NCI-H774 (cell line): ENCODE results near the gene TMEM181.
"Not testable (repeated sequence)": the region's sequence is repeated elsewhere in the genome, so short reads cannot be mapped to it uniquely, and the experiment has no call there.

Source experiments
- DNase-seq: peaks from one replicate; lab custom pipeline; 2025; lab: John Stamatoyannopoulos, UW

The TMEM181 gene

GRCh38 chr6:158638324-158638854, 78.5 kb downstream of the TMEM181 start:
- no peak for DNase-seq

- DNase-seq, result no peak
These were observed 79.2 kb downstream of the TMEM181 start for GRCh38 chr6:158639056-158639455.

- no peak for DNase-seq
These were observed 80.6 kb downstream of the TMEM181 start for GRCh38 chr6:158640519-158640918.

GRCh38 chr6:158642097-158642601, 82.3 kb downstream of the TMEM181 start:
- no peak for DNase-seq

GRCh38 chr6:158643836-158644230, 83.9 kb downstream of the TMEM181 start:
- DNase-seq, result no peak

- DNase-seq, result peak; percentile 95
These were observed 84.6 kb downstream of the TMEM181 start, which contains the start of gene DYNLT1 for GRCh38 chr6:158644231-158645063. DYNLT1 (minus strand) TSS chr6:158644743; CDS start chr6:158644708, 35 bp downstream.

GRCh38 chr6:158645064-158646022, 85.5 kb downstream of the TMEM181 start:
- DNase-seq, result no peak

GRCh38 chr6:158646023-158646910, 86.4 kb downstream of the TMEM181 start:
- DNase-seq, result no peak

- no peak for DNase-seq
These were observed 87.6 kb downstream of the TMEM181 start for GRCh38 chr6:158647501-158647900.

- DNase-seq, result no peak
These were observed 88.8 kb downstream of the TMEM181 start for GRCh38 chr6:158648682-158649131.

GRCh38 chr6:158649289-158650143, 89.6 kb downstream of the TMEM181 start, which contains the start of gene SYTL3:
SYTL3 (plus strand) TSS chr6:158650054; CDS start chr6:158663269, 13,215 bp downstream.
- no peak for DNase-seq

- not testable (repeated sequence) for DNase-seq
These were observed 92.3 kb downstream of the TMEM181 start for GRCh38 chr6:158651981-158652737.

- DNase-seq, result no peak
These were observed 93.9 kb downstream of the TMEM181 start for GRCh38 chr6:158653577-158654354.

- DNase-seq, result no peak
These were observed 94.6 kb downstream of the TMEM181 start for GRCh38 chr6:158654498-158654897.

- no peak for DNase-seq
These were observed 95.1 kb downstream of the TMEM181 start for GRCh38 chr6:158654960-158655489.

- peak; percentile 70 for DNase-seq
These were observed 95.9 kb downstream of the TMEM181 start for GRCh38 chr6:158655569-158656450.

GRCh38 chr6:158656986-158657385, 97.1 kb downstream of the TMEM181 start:
- not testable (repeated sequence) for DNase-seq
